ENCODE measurements around the gene NUP62.

- TF ChIP-seq, protein P1, sequence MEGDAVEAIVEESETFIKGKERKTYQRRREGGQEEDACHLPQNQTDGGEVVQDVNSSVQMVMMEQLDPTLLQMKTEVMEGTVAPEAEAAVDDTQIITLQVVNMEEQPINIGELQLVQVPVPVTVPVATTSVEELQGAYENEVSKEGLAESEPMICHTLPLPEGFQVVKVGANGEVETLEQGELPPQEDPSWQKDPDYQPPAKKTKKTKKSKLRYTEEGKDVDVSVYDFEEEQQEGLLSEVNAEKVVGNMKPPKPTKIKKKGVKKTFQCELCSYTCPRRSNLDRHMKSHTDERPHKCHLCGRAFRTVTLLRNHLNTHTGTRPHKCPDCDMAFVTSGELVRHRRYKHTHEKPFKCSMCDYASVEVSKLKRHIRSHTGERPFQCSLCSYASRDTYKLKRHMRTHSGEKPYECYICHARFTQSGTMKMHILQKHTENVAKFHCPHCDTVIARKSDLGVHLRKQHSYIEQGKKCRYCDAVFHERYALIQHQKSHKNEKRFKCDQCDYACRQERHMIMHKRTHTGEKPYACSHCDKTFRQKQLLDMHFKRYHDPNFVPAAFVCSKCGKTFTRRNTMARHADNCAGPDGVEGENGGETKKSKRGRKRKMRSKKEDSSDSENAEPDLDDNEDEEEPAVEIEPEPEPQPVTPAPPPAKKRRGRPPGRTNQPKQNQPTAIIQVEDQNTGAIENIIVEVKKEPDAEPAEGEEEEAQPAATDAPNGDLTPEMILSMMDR (IDR thresholded peaks at IDR 0.05), result no peak
- no peak for TF ChIP-seq POLR2A (IDR thresholded peaks at IDR 0.05)
Measured at GRCh38 chr19:49881186-49881585, 48.1 kb downstream of the NUP62 start.
